Ramos (cell line): ENCODE measurements around the gene DPYSL4.

ENCODE experiments used
- in situ Hi-C: fragments of 300-500 bp; cut with MboI; formaldehyde crosslinking; loops from one replicate; pipeline ENCODE4 v1.14.3; 2022; ENCODE audit warnings: low sequenced_read_pairs; ENCODE audit not compliant: unreplicated experiment

DPYSL4 gene

GRCh38 chr10:132172091-132173066 is 14.4 kb upstream of the DPYSL4 start:
- in situ Hi-C loops = no loop called here

GRCh38 chr10:132173185-132173584 is 13.6 kb upstream of the DPYSL4 start:
- in situ Hi-C loops = no loop called here

GRCh38 chr10:132174237-132174636 is 12.5 kb upstream of the DPYSL4 start:
- in situ Hi-C loops = no loop called here

GRCh38 chr10:132175408-132175807 is 11.3 kb upstream of the DPYSL4 start:
- in situ Hi-C loops = no loop called here

- in situ Hi-C loops = no loop called here
These were observed 10.7 kb upstream of the DPYSL4 start for GRCh38 chr10:132175907-132176581.

- in situ Hi-C loops = no loop called here
These were observed 9.9 kb upstream of the DPYSL4 start for GRCh38 chr10:132176623-132177500.

GRCh38 chr10:132178046-132178445 is 8.7 kb upstream of the DPYSL4 start:
- in situ Hi-C loops = no loop called here

GRCh38 chr10:132178672-132179545 is 7.8 kb upstream of the DPYSL4 start:
- in situ Hi-C loops = no loop called here

- in situ Hi-C loops = no loop called here
These were observed 7.0 kb upstream of the DPYSL4 start for GRCh38 chr10:132179551-132180392.

- in situ Hi-C loops = no loop called here
These were observed 6.0 kb upstream of the DPYSL4 start for GRCh38 chr10:132180736-132181135.

GRCh38 chr10:132181691-132182425 is 4.9 kb upstream of the DPYSL4 start:
- in situ Hi-C loops = no loop called here

- in situ Hi-C loops = no loop called here
These were observed 4.2 kb upstream of the DPYSL4 start for GRCh38 chr10:132182591-132182990.

- in situ Hi-C loops = no loop called here
These were observed 3.7 kb upstream of the DPYSL4 start for GRCh38 chr10:132183046-132183445.

GRCh38 chr10:132184816-132185593 is 1.7 kb upstream of the DPYSL4 start:
- in situ Hi-C loops = no loop called here

- in situ Hi-C loops = no loop called here
These were observed 904 bp upstream of the DPYSL4 start for GRCh38 chr10:132185601-132186487.

GRCh38 chr10:132187430-132188138 is 836 bp downstream of the DPYSL4 start:
- in situ Hi-C loops = no loop called here
